GM19035 (cell line): ENCODE results near the gene MRPL1.
A peak's percentile ranks its signal among the peaks of the same experiment; 100 is the strongest.

Experiments
- ATAC-seq: cut with Tn5 transposase; IDR thresholded peaks from one replicate; pipeline ENCODE4 v1.9.1; 2021; ENCODE audit not compliant: unreplicated experiment

MRPL1 gene

DNA sequence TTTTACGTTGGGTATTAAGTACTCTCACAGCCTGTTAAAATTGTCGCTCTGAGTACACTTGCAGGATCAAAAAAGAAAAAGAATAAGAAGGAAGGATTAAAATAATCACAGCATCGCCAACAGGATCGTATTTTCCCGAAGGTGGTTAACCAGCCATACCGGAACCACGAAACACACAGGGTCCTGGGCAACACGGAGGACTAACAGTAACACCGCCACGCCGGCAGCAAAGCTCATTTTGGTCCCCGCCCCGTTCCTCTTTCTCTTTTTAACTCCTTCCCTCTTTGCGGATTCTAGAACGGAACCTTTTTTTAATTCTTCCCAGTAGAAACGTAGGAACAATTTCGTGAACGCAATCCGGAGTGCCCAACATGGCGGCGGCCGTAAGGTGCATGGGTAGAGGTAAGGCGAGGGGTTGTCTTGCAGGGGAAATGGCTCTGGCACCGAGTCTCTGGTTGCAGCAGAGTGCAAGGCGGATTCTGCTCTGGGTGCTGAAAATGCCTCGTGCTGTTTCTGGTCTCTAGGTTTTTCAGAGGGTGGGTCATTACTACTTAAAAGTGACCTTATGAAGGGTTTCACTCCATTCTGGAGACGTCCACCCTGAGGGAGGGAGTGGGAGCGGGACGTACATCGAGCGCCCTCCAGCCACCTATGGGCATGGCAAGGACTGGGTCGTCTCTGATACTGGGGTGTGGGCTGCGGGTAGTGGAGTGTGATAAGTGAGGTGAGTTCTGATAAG, at the start of gene MRPL1:
Gene MRPL1, plus strand, starts transcription at position 353 of the 739 bp plus-strand sequence. Its CDS starts 19 bp downstream, at position 372.
- peak; percentile 81 for ATAC-seq

DNA sequence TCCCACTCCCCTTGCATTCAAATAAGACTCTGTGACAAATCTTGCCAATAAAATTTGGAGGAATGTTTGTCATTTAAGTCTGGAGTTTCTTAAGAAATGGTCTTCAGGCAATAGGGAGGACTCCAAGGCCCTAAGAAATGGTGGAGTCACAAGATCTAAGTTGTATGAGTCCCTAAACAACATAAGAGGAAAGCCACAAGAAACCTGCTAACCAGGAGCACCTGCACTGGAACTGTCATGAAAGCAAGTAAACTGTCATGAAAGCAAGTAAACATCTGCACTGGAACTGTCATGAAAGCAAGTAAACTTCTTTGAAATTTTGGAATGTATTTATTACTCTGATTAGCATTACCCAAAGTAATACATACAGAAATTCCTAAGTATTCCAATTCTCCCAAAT, 47.0 kb upstream of the MRPL1 start:
- ATAC-seq, result no peak

DNA sequence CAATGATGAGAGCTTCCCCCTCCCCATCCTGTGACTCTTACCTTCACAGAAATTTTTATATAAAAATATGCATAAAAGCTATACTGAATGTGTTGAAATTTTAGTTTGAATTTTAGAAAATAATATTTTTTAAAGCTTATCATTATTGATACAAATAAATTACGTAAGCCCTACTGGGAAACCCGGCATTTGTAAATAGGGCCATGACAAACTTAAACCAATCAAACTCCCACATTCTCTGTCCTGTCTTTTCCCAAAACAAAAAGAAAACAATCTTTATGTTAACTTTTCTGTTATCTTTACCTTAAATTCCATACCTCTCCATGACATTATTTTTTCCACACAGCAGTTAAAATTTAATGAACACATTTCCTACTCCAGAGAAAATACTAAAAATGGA, 46.1 kb upstream of the MRPL1 start:
- no peak for ATAC-seq

DNA sequence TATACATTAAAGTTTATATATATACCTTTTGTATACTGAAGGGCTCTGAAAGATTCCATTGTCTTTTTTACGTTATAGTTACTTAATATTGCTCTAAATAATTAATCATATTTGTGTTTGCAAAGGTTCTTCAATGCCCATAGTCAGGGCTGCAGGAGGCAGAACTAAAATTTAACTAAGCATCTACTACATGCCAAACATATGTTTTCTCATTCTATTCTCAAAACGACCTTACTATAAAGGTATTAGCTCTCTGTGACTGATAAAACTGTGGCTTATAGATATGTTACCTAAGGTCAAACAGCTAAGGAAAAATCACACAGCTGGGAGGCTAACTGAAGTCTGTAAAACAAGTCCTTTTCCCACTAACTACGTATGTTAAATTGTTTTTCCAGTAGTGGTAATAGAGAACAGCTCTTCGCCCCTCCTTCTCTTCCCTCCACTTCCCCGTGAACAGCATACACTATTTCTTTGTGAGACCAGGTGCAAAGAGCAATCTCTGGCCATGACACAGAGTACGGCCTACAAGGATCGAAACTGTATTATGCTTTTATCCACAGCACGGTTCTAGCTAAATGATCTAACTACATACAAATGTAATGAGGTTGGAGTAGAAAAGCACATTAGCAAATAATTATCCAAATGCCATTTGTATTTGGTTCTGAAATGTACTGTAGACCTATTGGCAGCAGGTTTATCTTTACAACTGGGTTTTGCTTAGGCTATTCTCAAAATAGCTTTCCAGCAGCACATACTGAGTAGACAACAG, 45.1 kb upstream of the MRPL1 start:
- ATAC-seq, result no peak

DNA sequence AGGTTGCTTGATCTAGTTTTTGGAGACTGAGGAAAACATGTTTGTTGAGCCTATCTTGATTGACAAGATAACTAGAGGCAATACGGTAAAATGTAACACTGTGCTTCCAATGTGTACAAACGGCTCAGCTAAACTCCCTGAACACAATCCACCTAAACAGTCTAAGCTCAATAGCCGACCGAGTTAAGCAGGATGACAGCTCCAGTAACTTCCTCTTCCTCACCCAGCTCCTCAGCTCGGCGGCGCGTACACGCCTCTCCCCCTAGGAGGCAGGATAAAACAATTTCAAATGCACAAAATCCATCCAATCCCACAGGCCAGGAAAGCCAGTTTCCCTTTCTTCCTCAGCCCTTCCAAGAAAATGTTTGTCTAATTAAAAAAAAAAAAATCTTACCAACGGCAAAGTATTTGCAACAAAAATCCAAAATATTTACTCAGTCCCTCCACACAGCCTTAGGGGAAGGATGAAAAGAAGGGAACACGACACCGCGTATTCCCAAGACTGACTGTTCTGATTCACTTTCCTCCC, 44.5 kb upstream of the MRPL1 start:
- ATAC-seq, result peak; percentile 22

DNA sequence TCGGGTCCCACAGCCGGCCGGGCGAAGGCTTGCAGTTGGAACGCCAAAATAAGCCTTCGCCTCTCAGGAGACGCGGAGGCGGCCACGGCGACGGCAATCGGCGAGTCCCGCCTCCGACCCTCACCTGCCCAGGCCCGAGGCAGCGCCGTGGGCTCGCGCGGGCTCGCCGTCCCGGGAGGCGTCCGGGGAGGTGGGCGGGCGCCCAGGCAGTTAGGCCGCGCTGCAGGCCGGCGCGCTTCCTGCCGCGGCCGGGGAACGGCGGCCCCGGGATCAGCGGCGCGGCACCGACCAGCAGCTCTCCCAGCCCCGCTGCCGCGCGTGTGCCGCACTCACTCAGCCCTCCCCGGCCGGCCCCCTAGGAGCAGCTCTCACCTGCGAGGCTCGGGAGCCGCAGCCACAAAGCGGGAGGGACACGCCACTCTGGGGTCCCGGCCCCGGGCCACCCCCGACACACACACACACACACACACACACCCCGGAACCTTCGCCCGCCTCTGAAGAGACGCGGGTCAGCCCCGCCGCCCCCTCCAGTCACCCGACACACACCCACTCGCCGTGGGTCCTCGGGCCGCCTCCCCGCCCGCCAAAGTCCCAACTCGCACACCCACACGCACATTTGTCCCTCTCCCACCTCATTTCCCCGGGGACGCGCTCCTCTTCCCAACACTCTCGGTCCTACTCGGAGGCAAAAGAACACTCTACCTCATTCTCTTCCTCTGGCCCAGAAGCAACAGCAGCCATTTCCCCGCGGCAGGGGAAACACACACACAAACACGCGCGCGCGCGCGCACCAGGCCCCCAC, 43.8 kb upstream of the MRPL1 start, which contains the start of gene CNOT6L:
Gene CNOT6L, minus strand, starts transcription at position 767 of the 802 bp plus-strand sequence. Its CDS starts 60 bp downstream, at position 707.
- peak; percentile 28 for ATAC-seq

DNA sequence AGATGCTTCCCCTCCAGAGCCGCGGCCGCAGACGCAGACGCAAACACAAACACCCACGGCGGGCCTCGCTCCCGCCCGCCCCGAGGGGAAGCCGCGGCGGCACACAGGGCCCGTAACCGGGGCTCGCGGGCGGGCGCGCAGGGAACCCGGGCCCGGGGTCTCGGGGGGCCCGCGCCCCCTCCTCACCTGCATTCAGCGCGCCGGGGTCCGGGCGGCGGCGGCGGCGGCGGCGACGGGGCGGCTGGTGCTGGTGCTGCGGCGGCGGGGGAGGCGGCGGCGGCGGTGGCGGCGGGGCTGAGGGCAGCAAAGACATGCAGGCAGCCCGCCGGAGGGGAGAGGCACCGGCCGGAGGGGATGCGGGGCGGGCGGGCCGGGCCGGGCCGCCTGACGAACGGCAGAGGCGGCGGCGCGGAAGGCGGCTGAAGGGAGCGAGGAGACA, 43.2 kb upstream of the MRPL1 start:
- ATAC-seq, result peak; percentile 14

DNA sequence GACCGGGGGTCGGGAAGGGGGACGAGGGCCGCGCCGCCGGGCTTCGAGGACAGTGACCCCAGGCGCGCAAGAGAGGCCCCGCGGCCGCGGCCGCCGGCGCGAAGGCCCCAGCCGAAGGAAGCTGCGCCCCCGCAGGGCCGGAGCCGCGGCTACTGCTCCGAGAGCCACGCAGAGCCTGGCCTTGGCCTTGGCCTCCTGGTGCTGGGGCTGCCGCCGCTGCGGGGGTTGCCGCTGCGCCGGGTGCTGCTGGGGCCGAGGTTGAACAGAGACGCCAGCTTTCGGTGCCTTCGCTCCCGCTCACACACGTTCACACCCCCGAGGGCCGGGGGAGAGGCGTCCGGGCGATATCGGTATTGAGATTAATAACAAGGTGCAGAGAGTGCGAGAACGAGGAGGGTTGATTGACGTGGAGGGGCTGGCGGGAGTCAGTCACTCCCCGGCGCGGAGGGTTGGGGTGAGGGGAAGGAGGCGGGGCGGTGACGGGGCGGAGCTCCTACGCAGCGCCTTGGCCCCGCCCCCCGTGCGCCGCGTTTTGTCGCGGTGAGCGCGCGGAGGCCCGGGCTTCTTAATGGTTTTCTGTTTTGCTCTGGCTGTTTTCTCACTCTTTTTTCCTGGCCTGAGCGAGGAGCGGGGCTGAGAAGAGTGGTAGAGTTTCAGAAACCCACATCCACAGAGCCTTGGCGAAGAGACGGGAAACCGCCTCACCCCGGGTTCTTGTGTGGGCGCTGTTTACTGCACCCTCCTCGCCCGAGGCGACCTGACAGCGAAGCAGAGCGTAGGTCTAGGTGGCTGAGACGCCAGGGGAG, 42.6 kb upstream of the MRPL1 start:
- peak; percentile 73 for ATAC-seq

DNA sequence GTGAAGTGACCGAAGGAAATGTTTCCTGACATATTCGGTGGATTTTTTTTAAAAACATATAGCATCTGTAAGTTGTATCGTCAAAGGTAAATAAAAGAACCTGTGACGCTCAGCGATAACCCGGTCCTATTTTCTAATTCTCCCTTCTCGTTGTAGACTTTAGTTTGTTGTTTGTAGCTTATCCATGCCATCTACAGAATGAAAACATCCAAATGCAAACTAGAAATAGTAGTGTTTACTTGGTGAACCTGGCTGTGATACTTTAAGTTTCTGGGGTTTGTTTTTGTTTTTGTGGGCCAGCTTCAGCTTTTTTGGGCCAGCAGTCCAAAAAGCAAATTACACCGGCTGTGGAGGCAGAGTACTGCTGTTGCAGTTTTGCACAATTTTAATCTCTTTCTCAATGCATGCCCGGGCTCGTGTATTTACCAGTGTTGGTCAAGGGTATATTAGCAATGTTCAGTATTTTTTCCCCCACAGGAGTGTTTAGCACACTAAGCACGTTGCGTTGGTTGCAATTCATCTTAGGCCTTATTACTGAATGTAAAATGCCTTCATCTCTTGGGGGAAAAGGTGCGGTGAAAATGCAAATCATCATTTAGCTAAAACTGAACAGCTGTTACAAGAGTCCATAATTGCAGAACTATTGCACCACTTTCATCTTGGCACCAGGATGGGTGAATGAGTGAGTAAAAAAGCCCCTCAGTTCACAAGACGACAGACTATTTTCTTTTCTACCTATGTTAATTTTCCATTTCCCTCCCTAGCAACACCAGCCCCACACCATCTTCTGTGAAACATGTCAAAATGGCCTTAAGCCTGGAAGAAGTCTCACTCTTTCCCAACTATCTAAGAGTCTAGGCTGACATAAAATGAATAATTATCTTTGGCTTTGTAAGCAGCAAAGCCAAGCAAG, 41.7 kb upstream of the MRPL1 start:
- no peak for ATAC-seq

DNA sequence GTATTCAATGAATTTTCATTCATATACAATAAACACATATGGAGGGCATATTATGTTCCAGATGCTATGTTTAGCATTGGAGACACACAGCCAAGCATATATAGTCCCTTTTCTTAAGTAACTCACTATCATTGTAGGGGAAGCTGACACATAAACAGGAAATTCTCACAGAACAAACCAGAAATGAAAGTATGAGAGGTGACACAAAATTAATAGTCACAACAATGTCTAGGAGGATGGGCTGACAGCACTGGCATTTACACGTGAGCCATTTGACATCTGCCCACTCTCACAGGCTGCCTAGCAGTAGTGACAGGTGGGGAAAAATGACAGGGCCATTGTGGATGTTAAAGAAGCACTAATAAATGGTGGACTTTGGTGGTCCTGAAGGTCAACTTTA, 40.9 kb upstream of the MRPL1 start:
- ATAC-seq, result no peak

DNA sequence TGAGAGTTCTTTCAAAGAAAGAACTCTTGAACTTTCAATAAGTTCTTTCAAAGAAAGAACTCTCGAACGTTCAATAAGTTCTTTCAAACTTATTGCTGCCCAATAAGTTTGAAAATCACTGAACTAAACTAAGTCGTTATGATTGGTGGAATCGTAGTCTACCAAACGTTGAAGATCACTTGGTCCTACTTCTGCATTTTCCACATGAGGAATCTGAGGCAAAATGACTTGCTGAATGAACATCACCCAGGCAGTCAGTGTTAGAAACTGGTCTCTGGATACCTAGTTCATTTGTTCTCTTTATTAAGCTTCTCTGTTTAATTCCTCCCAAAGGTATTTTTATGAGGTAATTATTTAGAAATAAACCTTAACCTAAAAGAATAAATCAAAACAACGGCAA, 36.4 kb upstream of the MRPL1 start:
- no peak for ATAC-seq

DNA sequence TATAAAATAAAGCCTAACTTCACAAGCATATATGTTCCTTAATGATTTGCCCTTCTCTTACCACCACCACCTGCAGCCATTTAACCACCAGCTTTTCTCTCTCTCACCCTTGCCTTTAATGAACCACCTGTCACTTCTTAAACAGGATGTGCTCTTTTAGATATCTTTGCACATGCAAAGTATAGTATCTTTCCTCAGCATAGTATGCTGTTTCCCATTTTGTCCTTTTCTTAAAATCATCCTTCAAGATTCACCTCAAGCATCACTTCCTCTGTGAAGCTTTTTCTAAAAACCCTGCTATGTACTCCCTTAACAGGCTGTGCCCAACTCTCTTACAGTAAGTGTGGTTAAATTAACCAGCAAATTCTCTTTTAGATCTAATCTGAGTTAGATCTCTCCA, 35.3 kb upstream of the MRPL1 start:
- peak; percentile 79 for ATAC-seq

DNA sequence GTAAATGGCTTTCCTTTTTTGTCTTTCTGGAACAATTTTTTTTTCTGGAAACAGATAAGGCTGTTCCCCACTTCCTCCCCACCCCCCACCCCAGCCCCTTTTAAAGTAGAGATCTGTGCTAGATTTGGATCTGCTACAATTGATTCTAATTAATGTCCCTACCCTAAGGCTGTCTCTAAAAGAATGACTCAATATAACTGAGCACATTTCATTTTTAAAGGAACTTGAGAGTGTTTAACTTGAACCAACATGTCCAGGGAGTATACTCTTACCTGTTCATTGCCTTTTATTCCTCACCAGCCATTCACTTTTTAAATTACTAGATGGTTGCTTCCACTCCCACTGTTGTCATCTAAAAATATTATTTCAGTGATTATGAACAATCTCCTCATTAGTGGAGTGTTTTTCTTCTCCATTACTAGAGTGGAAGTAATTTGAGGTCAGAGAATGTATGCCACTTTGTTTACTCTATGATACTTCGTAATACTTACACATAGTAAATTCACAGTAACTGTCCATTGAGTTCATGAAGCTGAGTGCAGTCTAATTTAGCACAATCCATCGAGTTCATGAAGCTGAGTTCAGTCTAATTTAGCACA, 29.4 kb upstream of the MRPL1 start:
- no peak for ATAC-seq

DNA sequence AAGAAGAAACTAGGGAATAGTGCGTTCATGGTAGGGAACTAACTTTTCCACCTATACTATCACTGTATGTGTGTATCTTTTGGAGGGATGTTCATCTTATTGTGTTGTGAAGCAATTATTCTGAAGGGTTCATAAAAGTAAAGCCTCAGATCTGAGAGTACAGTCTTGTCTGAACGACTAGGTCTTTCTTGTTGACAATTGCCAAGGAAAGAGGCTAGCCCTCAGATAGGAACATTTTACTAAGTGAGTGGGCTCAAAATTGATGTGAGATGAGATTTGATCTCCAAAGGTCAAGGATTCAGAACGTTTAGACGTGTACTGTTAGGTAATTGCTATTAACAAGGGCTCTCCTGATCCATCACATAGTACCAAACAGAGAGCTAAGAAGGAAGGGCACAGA, 28.2 kb upstream of the MRPL1 start:
- ATAC-seq, result no peak

DNA sequence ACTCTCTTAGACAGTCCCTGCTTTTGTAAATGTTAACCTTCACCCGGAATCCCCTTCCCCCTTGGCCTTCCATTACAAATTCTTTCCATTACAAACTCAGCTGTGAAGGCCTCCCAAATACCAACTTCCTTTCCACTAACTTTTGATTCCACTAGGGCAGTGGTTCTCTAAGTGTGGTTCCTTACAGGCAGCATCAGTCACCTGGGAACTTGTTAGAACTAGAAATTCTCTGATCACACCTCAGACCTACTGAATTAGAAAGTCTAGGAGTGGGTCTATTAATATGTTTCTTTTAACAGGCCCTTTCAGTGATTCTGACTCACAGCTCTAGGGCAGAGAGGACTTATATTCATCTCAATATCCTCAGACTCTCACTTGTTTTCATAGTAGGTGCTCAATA, 19.0 kb upstream of the MRPL1 start:
- no peak for ATAC-seq

DNA sequence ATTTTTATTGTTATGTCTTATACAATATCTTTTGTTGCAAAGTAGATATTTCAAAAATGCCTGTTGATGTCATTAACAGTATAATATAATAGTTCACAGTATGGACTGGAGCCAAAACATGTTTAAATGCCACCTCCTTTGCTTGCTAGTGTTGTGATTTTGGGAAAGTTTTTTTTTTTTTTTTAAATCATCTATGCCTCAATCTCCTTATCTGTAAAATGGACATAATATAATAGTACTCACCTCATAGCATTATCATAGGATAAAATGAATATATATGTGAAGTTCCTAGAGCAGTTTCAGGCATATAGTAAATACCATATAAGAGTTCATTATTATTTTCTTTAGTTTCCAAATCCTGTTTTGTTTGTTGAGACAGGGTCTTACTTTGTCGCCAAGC, 18.3 kb upstream of the MRPL1 start:
- no peak for ATAC-seq

DNA sequence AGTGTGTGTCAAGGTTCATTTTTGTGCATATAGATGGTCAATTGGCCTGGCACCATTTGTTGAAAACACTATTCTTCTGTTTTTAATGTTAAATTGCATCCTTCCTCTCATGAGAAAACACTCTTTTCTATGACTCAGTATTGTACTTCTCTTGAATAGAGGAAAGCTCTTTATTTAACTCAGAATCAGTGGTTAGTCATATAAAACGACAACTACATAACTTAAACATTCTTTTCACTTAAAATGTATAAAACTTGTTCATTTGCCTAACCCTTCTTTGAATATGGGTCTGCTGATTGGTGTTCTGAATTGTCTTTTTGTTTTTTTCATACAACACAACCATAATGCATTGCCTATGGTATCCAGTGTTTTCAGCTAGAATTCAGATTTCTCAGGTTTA, 17.2 kb upstream of the MRPL1 start:
- ATAC-seq, result no peak

DNA sequence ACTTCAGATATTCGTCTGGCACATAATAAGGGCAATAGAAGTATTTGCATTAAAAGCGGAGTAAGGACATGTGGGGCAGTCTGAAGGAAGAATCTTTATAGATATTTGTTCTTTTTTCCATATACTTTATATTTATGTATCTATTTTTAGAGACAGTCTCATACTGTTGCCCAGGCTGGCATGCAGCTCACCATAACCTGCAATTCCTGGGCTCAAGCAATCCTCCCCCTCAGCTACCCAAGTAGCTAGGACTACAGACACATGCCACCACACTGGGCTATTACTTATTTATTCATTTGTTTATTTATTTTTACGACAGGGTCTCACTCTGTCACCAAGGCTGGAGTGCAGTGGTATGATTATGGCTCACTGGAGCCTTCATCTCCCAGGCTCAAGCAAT, 16.7 kb upstream of the MRPL1 start:
- ATAC-seq, result no peak

DNA sequence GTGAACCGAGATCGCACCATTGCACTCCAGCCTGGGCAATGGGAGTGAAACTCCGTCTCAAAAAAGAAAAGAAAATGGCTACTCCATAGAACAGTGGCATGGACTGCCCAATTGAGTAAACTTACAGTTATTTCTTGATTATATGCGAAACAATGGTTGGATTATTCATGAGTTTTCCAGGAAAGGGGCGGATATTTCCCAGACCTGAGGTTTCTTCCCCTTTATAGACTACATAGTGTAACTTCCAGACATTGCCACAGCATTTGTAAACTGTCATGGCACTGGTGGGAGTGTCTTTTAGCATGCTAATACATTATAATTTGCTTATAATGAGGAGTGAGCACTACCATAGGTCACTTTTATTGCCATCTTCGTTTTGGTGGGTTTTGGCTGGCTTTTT, 14.1 kb upstream of the MRPL1 start:
- no peak for ATAC-seq
